GM21360 (cell line): ENCODE data around the gene VPS13A.
"Not testable (repeated sequence)": the region's sequence is repeated elsewhere in the genome, so short reads cannot be mapped to it uniquely, and the experiment has no call there.

ENCODE experiments used
- ATAC-seq: cut with Tn5 transposase; IDR thresholded peaks from one replicate; pipeline ENCODE4 v1.9.1; 2021; ENCODE audit warnings: mild to moderate bottlenecking, moderate library complexity; ENCODE audit not compliant: unreplicated experiment

The VPS13A gene

GRCh38 chr9:77180056-77180455 is 2.7 kb downstream of the VPS13A start:
- ATAC-seq, result no peak

- no peak for ATAC-seq
Measured at GRCh38 chr9:77183581-77183980, 6.2 kb downstream of the VPS13A start.

- no peak for ATAC-seq
Measured at GRCh38 chr9:77188242-77188641, 10.9 kb downstream of the VPS13A start.

GRCh38 chr9:77194423-77194822 is 17.1 kb downstream of the VPS13A start:
- ATAC-seq, result no peak

- no peak for ATAC-seq
Measured at GRCh38 chr9:77210116-77210515, 32.8 kb downstream of the VPS13A start.

GRCh38 chr9:77211561-77211960 is 34.2 kb downstream of the VPS13A start:
- ATAC-seq, result no peak

- ATAC-seq, result no peak
Measured at GRCh38 chr9:77212801-77213200, 35.5 kb downstream of the VPS13A start.

- no peak for ATAC-seq
Measured at GRCh38 chr9:77215874-77216273, 38.5 kb downstream of the VPS13A start.

GRCh38 chr9:77218612-77219011 is 41.3 kb downstream of the VPS13A start:
- no peak for ATAC-seq

GRCh38 chr9:77221431-77221830 is 44.1 kb downstream of the VPS13A start:
- no peak for ATAC-seq

GRCh38 chr9:77224746-77225312 is 47.5 kb downstream of the VPS13A start:
- no peak for ATAC-seq

- no peak for ATAC-seq
Measured at GRCh38 chr9:77236693-77237092, 59.4 kb downstream of the VPS13A start.

GRCh38 chr9:77237896-77238295 is 60.6 kb downstream of the VPS13A start:
- no peak for ATAC-seq

- ATAC-seq, result no peak
Measured at GRCh38 chr9:77251050-77251449, 73.7 kb downstream of the VPS13A start.

GRCh38 chr9:77257275-77257674 is 79.9 kb downstream of the VPS13A start:
- no peak for ATAC-seq

- ATAC-seq, result no peak
Measured at GRCh38 chr9:77261605-77262004, 84.3 kb downstream of the VPS13A start.

- not testable (repeated sequence) for ATAC-seq
Measured at GRCh38 chr9:77267762-77268161, 90.4 kb downstream of the VPS13A start.

GRCh38 chr9:77271023-77271690 is 93.8 kb downstream of the VPS13A start:
- ATAC-seq, result no peak

GRCh38 chr9:77276799-77277198 is 99.5 kb downstream of the VPS13A start:
- ATAC-seq, result no peak

GRCh38 chr9:77277719-77278118 is 100.4 kb downstream of the VPS13A start:
- no peak for ATAC-seq

- no peak for ATAC-seq
Measured at GRCh38 chr9:77283991-77284390, 106.7 kb downstream of the VPS13A start.

- no peak for ATAC-seq
Measured at GRCh38 chr9:77284616-77285015, 107.3 kb downstream of the VPS13A start.

GRCh38 chr9:77290373-77290772 is 113.0 kb downstream of the VPS13A start:
- ATAC-seq, result no peak
